CD8-positive, alpha-beta memory T cell (primary cell): ENCODE measurements around the gene ITPR2. TPM values are rescaled to one million over a fixed set of nuclear protein-coding genes. Genes with fewer than 3 reads are reported as not detected.

Experiments
- CTCF ChIA-PET: fragments of 350-600 bp; sonication (Branson Sonifier 250); formaldehyde crosslinking; loops from one replicate; lab custom pipeline; 2021; ENCODE audit warnings: antibody characterized with exemption; lab: Charles Lee
- POLR2A ChIA-PET: fragments of 350-600 bp; sonication (Branson Sonifier 250); formaldehyde crosslinking; loops from one replicate; lab custom pipeline; 2021; ENCODE audit warnings: antibody characterized with exemption; lab: Charles Lee
- DNase-seq, 5 donors: peaks; one replicate each; pipeline versions ENCODE4 v3.0.0 to v3.0.0-alpha.2; 2020 to 2022; ENCODE audit warnings: mixed read lengths in 1 of 5
- H3K27ac ChIP-seq: one replicate; pipeline ENCODE4 v1.7.0; 2013; ENCODE audit warnings: low read depth, mild to moderate bottlenecking, low read length, moderate library complexity
- H3K27me3 ChIP-seq: 2 replicates; pipeline ENCODE4 v1.7.0; 2013; ENCODE audit warnings: low read length, mild to moderate bottlenecking; ENCODE audit not compliant: insufficient read depth, poor library complexity, severe bottlenecking
- H3K36me3 ChIP-seq: 2 replicates; pipeline ENCODE4 v1.7.0; 2013; ENCODE audit warnings: mild to moderate bottlenecking, low read length, moderate library complexity; ENCODE audit not compliant: insufficient read depth
- H3K4me1 ChIP-seq: 2 replicates; pipeline ENCODE4 v1.7.0; 2013; ENCODE audit warnings: mild to moderate bottlenecking, low read length, moderate library complexity; ENCODE audit not compliant: insufficient read depth
- H3K4me3 ChIP-seq: 2 replicates; pipeline ENCODE4 v1.7.0; 2013; ENCODE audit warnings: mild to moderate bottlenecking, low read length
- H3K9me3 ChIP-seq: 2 replicates; pipeline ENCODE4 v1.7.0; 2013; ENCODE audit warnings: mild to moderate bottlenecking, low read length
- H3K27ac Mint-ChIP-seq, 8 donors: one replicate each; pipeline ENCODE4 v1.8.0; 2020 to 2021; ENCODE audit warnings: mixed read lengths in 8 of 8, mild to moderate bottlenecking in 6 of 8, inconsistent platforms in 3 of 8, moderate library complexity in 3 of 8
- H3K27me3 Mint-ChIP-seq, 2 donors: one replicate each; pipeline ENCODE4 v1.8.0; 2020 to 2021; ENCODE audit warnings: mixed read lengths in 2 of 2, mild to moderate bottlenecking in 1 of 2, moderate library complexity in 1 of 2
- H3K36me3 Mint-ChIP-seq, 3 donors: one replicate each; pipeline ENCODE4 v1.8.0; 2020 to 2021; ENCODE audit warnings: mixed read lengths in 3 of 3, inconsistent platforms in 1 of 3, mild to moderate bottlenecking in 1 of 3
- H3K4me1 Mint-ChIP-seq, 3 donors: one replicate each; pipeline ENCODE4 v1.8.0; 2020 to 2021; ENCODE audit warnings: mixed read lengths in 3 of 3, inconsistent platforms in 1 of 3, mild to moderate bottlenecking in 1 of 3
- H3K4me3 Mint-ChIP-seq, 7 donors: one replicate each; pipeline ENCODE4 v1.8.0; 2020 to 2021; ENCODE audit warnings: mixed read lengths in 7 of 7, mild to moderate bottlenecking in 6 of 7, moderate library complexity in 4 of 7, inconsistent platforms in 2 of 7
- H3K9me3 Mint-ChIP-seq, 5 donors: one replicate each; pipeline ENCODE4 v1.8.0; 2020 to 2022; ENCODE audit warnings: mixed read lengths in 5 of 5, mild to moderate bottlenecking in 3 of 5, moderate library complexity in 2 of 5, inconsistent platforms in 1 of 5
- polyA plus RNA-seq: library from polyadenylated mRNA; unstranded; fragments of 300-500 nt; fragmentation: Illumina TruSeq; gene quantifications from one replicate; pipeline ENCODE4 v1.2.3, GENCODE V29; 2021
- total RNA-seq, 2 experiments: library from RNA; stranded (reverse); gene quantifications; one replicate each; pipeline ENCODE4 v1.2.3, GENCODE V29; 2021

The ITPR2 gene
- total and polyA plus RNA-seq, 3 experiments from 2014 or later = 13.0 to 29.4 (median 24.0) TPM

- Histone ChIP-seq H3K9me3 (no peaks in the 10 kb centered on the region), H3K27ac (no peak overlapping the region), H3K4me1 (no peaks in the 10 kb centered on the region), H3K27me3 (no peaks in the 10 kb centered on the region), H3K36me3 (peaks cover 12% of the 10 kb centered on the region), H3K4me3 (no peak overlapping the region)
- Mint-ChIP-seq H3K27me3 (no peaks in the 10 kb centered on the region), H3K4me1 (no peaks in the 10 kb centered on the region), H3K4me3 (no peak overlapping the region), H3K27ac (no peak overlapping the region), H3K9me3 (no peaks in the 10 kb centered on the region), H3K36me3 (peaks cover 9 to 18% (median 10%) of the 10 kb centered on the region in 3 donors)
- DNase-seq = no peak
- POLR2A ChIA-PET = no interaction called here
- CTCF ChIA-PET = no interaction called here
These were observed 430.3 kb downstream of the ITPR2 start for GRCh38 chr12:26402648-26403047.

- Mint-ChIP-seq H3K9me3 (no peaks in the 10 kb centered on the region), H3K4me3 (no peak overlapping the region), H3K4me1 (no peaks in the 10 kb centered on the region), H3K27ac (no peak overlapping the region), H3K27me3 (no peaks in the 10 kb centered on the region), H3K36me3 (peaks cover 5 to 16% (median 6%) of the 10 kb centered on the region in 3 donors)
- Histone ChIP-seq H3K36me3 (peaks cover 18% of the 10 kb centered on the region), H3K4me1 (no peaks in the 10 kb centered on the region), H3K9me3 (no peaks in the 10 kb centered on the region), H3K27me3 (no peaks in the 10 kb centered on the region), H3K4me3 (no peak overlapping the region), H3K27ac (no peak overlapping the region)
- ChIA-PET CTCF (no interaction called here), POLR2A (no interaction called here)
- DNase-seq = no peak
These were observed 431.1 kb downstream of the ITPR2 start for GRCh38 chr12:26401874-26402273.

- DNase-seq = no peak
- ChIA-PET CTCF (no interaction called here), POLR2A (no interaction called here)
- peaks cover 4 to 15% (median 6%) of the 10 kb centered on the region in 3 donors for H3K36me3 Mint-ChIP-seq
- H3K27me3 Mint-ChIP-seq = no peaks in the 10 kb centered on the region
- Histone ChIP-seq H3K36me3 (peaks cover 24% of the 10 kb centered on the region), H3K9me3 (no peaks in the 10 kb centered on the region), H3K4me1 (no peaks in the 10 kb centered on the region), H3K27me3 (no peaks in the 10 kb centered on the region), H3K27ac (no peak overlapping the region), H3K4me3 (no peak overlapping the region)
- H3K9me3 Mint-ChIP-seq = no peaks in the 10 kb centered on the region
- H3K4me3 Mint-ChIP-seq = no peak overlapping the region
- no peak overlapping the region for H3K27ac Mint-ChIP-seq
- no peaks in the 10 kb centered on the region for H3K4me1 Mint-ChIP-seq
These were observed 432.4 kb downstream of the ITPR2 start for GRCh38 chr12:26400627-26401026.

GRCh38 chr12:26399381-26399780, 433.6 kb downstream of the ITPR2 start:
- CTCF ChIA-PET = no interaction called here
- Histone ChIP-seq H3K36me3 (peaks cover 29% of the 10 kb centered on the region), H3K27ac (no peak overlapping the region), H3K4me3 (no peak overlapping the region), H3K4me1 (no peaks in the 10 kb centered on the region), H3K9me3 (no peaks in the 10 kb centered on the region), H3K27me3 (no peaks in the 10 kb centered on the region)
- Mint-ChIP-seq H3K36me3 (peaks cover 4 to 15% (median 6%) of the 10 kb centered on the region in 3 donors), H3K27ac (no peak overlapping the region), H3K27me3 (no peaks in the 10 kb centered on the region), H3K4me1 (no peaks in the 10 kb centered on the region), H3K4me3 (no peak overlapping the region), H3K9me3 (no peaks in the 10 kb centered on the region)
- DNase-seq = no peak
- POLR2A ChIA-PET = no interaction called here

- ChIA-PET POLR2A (no interaction called here), CTCF (no interaction called here)
- Mint-ChIP-seq H3K4me3 (no peak overlapping the region), H3K27ac (no peak overlapping the region), H3K27me3 (no peaks in the 10 kb centered on the region), H3K4me1 (no peaks in the 10 kb centered on the region), H3K36me3 (peaks cover 17 to 30% (median 19%) of the 10 kb centered on the region in 3 donors), H3K9me3 (no peaks in the 10 kb centered on the region)
- DNase-seq = no peak
- H3K9me3 ChIP-seq = no peaks in the 10 kb centered on the region
- no peaks in the 10 kb centered on the region for H3K4me1 ChIP-seq
- H3K4me3 ChIP-seq = no peak overlapping the region
- H3K27me3 ChIP-seq = no peaks in the 10 kb centered on the region
- peaks cover 29% of the 10 kb centered on the region for H3K36me3 ChIP-seq
- H3K27ac ChIP-seq = no peak overlapping the region
These were observed 436.6 kb downstream of the ITPR2 start for GRCh38 chr12:26396402-26396801.

- POLR2A ChIA-PET = no interaction called here
- CTCF ChIA-PET = no interaction called here
- Histone ChIP-seq H3K36me3 (no peaks in the 10 kb centered on the region), H3K27me3 (no peaks in the 10 kb centered on the region), H3K9me3 (no peaks in the 10 kb centered on the region), H3K4me3 (no peak overlapping the region), H3K4me1 (no peaks in the 10 kb centered on the region), H3K27ac (no peak overlapping the region)
- peaks cover 52 to 67% (median 53%) of the 10 kb centered on the region in 3 donors for H3K36me3 Mint-ChIP-seq
- no peaks in the 10 kb centered on the region for H3K27me3 Mint-ChIP-seq
- no peak for DNase-seq
- H3K4me3 Mint-ChIP-seq = no peak overlapping the region
- H3K9me3 Mint-ChIP-seq = no peaks in the 10 kb centered on the region
- no peak overlapping the region for H3K27ac Mint-ChIP-seq
- no peaks in the 10 kb centered on the region for H3K4me1 Mint-ChIP-seq
These were observed 443.7 kb downstream of the ITPR2 start for GRCh38 chr12:26389343-26389742.

- Histone ChIP-seq H3K4me3 (no peak overlapping the region), H3K27me3 (no peaks in the 10 kb centered on the region), H3K36me3 (no peaks in the 10 kb centered on the region), H3K9me3 (no peaks in the 10 kb centered on the region), H3K27ac (no peak overlapping the region), H3K4me1 (no peaks in the 10 kb centered on the region)
- Mint-ChIP-seq H3K27me3 (no peaks in the 10 kb centered on the region), H3K4me3 (no peak overlapping the region), H3K9me3 (peaks cover 0 to 3% (median 0%) of the 10 kb centered on the region in 5 donors), H3K4me1 (no peaks in the 10 kb centered on the region), H3K36me3 (peaks cover 44 to 67% (median 48%) of the 10 kb centered on the region in 3 donors), H3K27ac (no peak overlapping the region)
- POLR2A ChIA-PET = no interaction called here
- CTCF ChIA-PET = no interaction called here
- no peak for DNase-seq
These were observed 448.5 kb downstream of the ITPR2 start for GRCh38 chr12:26384536-26384935.

- no peaks in the 10 kb centered on the region for H3K9me3 ChIP-seq
- Mint-ChIP-seq H3K27ac (no peak overlapping the region), H3K4me3 (no peak overlapping the region), H3K4me1 (no peaks in the 10 kb centered on the region), H3K9me3 (peaks cover 0 to 3% (median 0%) of the 10 kb centered on the region in 5 donors), H3K36me3 (peaks cover 43 to 61% (median 44%) of the 10 kb centered on the region in 3 donors), H3K27me3 (no peaks in the 10 kb centered on the region)
- no peak overlapping the region for H3K4me3 ChIP-seq
- DNase-seq = no peak
- H3K36me3 ChIP-seq = no peaks in the 10 kb centered on the region
- H3K27ac ChIP-seq = no peak overlapping the region
- ChIA-PET POLR2A (no interaction called here), CTCF (no interaction called here)
- H3K27me3 ChIP-seq = no peaks in the 10 kb centered on the region
- H3K4me1 ChIP-seq = no peaks in the 10 kb centered on the region
These were observed 450.0 kb downstream of the ITPR2 start for GRCh38 chr12:26383041-26383440.

- no peaks in the 10 kb centered on the region for H3K27me3 ChIP-seq
- no peaks in the 10 kb centered on the region for H3K4me1 ChIP-seq
- Mint-ChIP-seq H3K27ac (no peak overlapping the region), H3K4me3 (no peak overlapping the region), H3K36me3 (peaks cover 33 to 45% (median 37%) of the 10 kb centered on the region in 3 donors), H3K4me1 (no peaks in the 10 kb centered on the region), H3K27me3 (no peaks in the 10 kb centered on the region), H3K9me3 (peaks cover 0 to 3% (median 0%) of the 10 kb centered on the region in 5 donors)
- ChIA-PET POLR2A (no interaction called here), CTCF (no interaction called here)
- no peak overlapping the region for H3K4me3 ChIP-seq
- H3K27ac ChIP-seq = no peak overlapping the region
- H3K36me3 ChIP-seq = no peaks in the 10 kb centered on the region
- DNase-seq = no peak
- no peaks in the 10 kb centered on the region for H3K9me3 ChIP-seq
These were observed 452.1 kb downstream of the ITPR2 start for GRCh38 chr12:26380897-26381296.
